Measurements from ENCODE around the gene CACNA2D4. TPM values are rescaled to one million over a fixed set of nuclear protein-coding genes. Genes with fewer than 3 reads are reported as not detected.

CACNA2D4 gene
- total and polyA plus RNA-seq, 2 donors (not counting 3 experiments of a cell fraction or from before 2014, with no cell fraction given), result 0.58 to 0.73 TPM

GRCh38 chr12:1801303-1801975 lies 117.0 kb downstream of the CACNA2D4 start:
- dilution Hi-C loops (cut with MboI; ENCODE audit: extremely low pct_ligation_motif_present, low sequenced_read_pairs) (no loop called here), intact Hi-C loops (cut with micrococcal nuclease) (no loop called here)
- H2AFZ ChIP-seq (ENCODE audit: low read depth, low read length), result no peak overlapping the region
- H3K27ac ChIP-seq (ENCODE audit: insufficient read depth, low read depth, low read length), result no peak overlapping the region
- BruUV-seq (replicated peaks), result no TSS peak
- TF ChIP-seq FOS (IDR thresholded peaks at IDR 0.05; ENCODE audit: borderline replicate concordance, insufficient read depth, low read length), result no peak
- no peak for TF ChIP-seq POLR2AphosphoS5 (IDR thresholded peaks at IDR 0.05; ENCODE audit: insufficient read depth, low read depth, low read length)
- no peak for TF ChIP-seq MYC (IDR thresholded peaks at IDR 0.05; ENCODE audit: low read depth, low read length)
- no peak for TF ChIP-seq EZH2 (IDR thresholded peaks at IDR 0.05; ENCODE audit: borderline replicate concordance, low read depth, low read length, severe bottlenecking)
- no peak for TF ChIP-seq MAX (IDR thresholded peaks at IDR 0.05; ENCODE audit: insufficient read depth, insufficient read length)
- no peak for TF ChIP-seq CTCF (IDR thresholded peaks at IDR 0.05; ENCODE audit: extremely low read depth in 1 of 2, insufficient read depth in 1 of 2, low read depth in 1 of 2, low read length in 2 of 2)
- no peak for TF ChIP-seq GATA2 (IDR thresholded peaks at IDR 0.05; ENCODE audit: insufficient read depth, insufficient read length, low read depth, low read length)
- TF ChIP-seq JUN (IDR thresholded peaks at IDR 0.05; ENCODE audit: borderline replicate concordance, insufficient read depth, insufficient read length, low read depth), result no peak
- no peak for TF ChIP-seq POLR2A (IDR thresholded peaks at IDR 0.05; ENCODE audit: low read depth, low read length)
- H3K9me1 ChIP-seq (replicated peaks; ENCODE audit: control insufficient read depth, extremely low read depth, insufficient read depth, low read length), result no peaks in the 10 kb centered on the region
- no peaks in the 10 kb centered on the region for H3K36me3 ChIP-seq (ENCODE audit: control insufficient read depth in 2 of 2, extremely low read depth in 1 of 2, insufficient read depth in 2 of 2, low read length in 2 of 2)
- no peaks in the 10 kb centered on the region for H3K79me2 ChIP-seq (ENCODE audit: control insufficient read depth, insufficient read depth, low read length)
- peaks cover 9% of the 10 kb centered on the region for H3K4me1 ChIP-seq (ENCODE audit: control insufficient read depth, extremely low read depth, insufficient read depth, low read length)
- no peaks in the 10 kb centered on the region for H3K9me3 ChIP-seq (replicated peaks; ENCODE audit: control insufficient read depth, insufficient read depth, low read length)
- no peak overlapping the region for H3K4me2 ChIP-seq (ENCODE audit: insufficient read depth, low read length)
- no peak overlapping the region for H3K4me3 ChIP-seq (replicated peaks in 1 of 3; ENCODE audit: insufficient read depth in 1 of 3, low read depth in 1 of 3, low read length in 3 of 3)
- H3K27me3 ChIP-seq (ENCODE audit: control insufficient read depth in 2 of 2, insufficient read depth in 2 of 2, low read length in 2 of 2), result no peaks in the 10 kb centered on the region
- no peaks in the 10 kb centered on the region for H4K20me1 ChIP-seq (replicated peaks; ENCODE audit: control insufficient read depth, extremely low read depth, insufficient read depth, low read length)
- POLR2A ChIA-PET, result no interaction called here
- no peak overlapping the region for H3K9ac ChIP-seq (replicated peaks; ENCODE audit: extremely low read depth, insufficient read depth, low read length)
- DNase-seq (ENCODE audit: low read depth, low spot score) (no peak), FAIRE-seq (no peak)
- CTCF ChIA-PET, result interaction anchor here (0.6 to 5.5 kb wide), 4 partner anchors 31 to 771 kb away, joined by 3 to 87 read pairs (median 4); no protein-coding TSS in a partner anchor

Data from endothelial cell of umbilical vein (primary cell).